GM18505 (cell line): ENCODE results near the gene FKBP1A.

Source experiments
- ATAC-seq: cut with Tn5 transposase; IDR thresholded peaks from one replicate; pipeline ENCODE4 v1.9.1; 2021; ENCODE audit not compliant: unreplicated experiment
- POLR2A ChIP-seq: IDR thresholded peaks from 4 replicates; pipeline ENCODE4 v1.6.1; 2011; ENCODE audit warnings: borderline replicate concordance; ENCODE audit not compliant: insufficient read depth, insufficient read length; ENCODE audit errors: extremely low read depth

The FKBP1A gene

GRCh38 chr20:1323830-1324597 is 68.8 kb downstream of the FKBP1A start:
- no peak for ATAC-seq
- no peak for TF ChIP-seq POLR2A

GRCh38 chr20:1323256-1323655 is 69.6 kb downstream of the FKBP1A start:
- TF ChIP-seq POLR2A, result no peak
- no peak for ATAC-seq

- TF ChIP-seq POLR2A, result no peak
- no peak for ATAC-seq
Measured at GRCh38 chr20:1322511-1323245, 70.2 kb downstream of the FKBP1A start.

- no peak for TF ChIP-seq POLR2A
- no peak for ATAC-seq
Measured at GRCh38 chr20:1321654-1321939, 71.3 kb downstream of the FKBP1A start.

GRCh38 chr20:1320902-1321653 is 71.8 kb downstream of the FKBP1A start:
- no peak for TF ChIP-seq POLR2A
- no peak for ATAC-seq

GRCh38 chr20:1320016-1320415 is 72.8 kb downstream of the FKBP1A start:
- no peak for TF ChIP-seq POLR2A
- ATAC-seq, result no peak

GRCh38 chr20:1319462-1319861 is 73.4 kb downstream of the FKBP1A start:
- no peak for ATAC-seq
- TF ChIP-seq POLR2A, result no peak

- TF ChIP-seq POLR2A, result no peak
- no peak for ATAC-seq
Measured at GRCh38 chr20:1319051-1319450, 73.8 kb downstream of the FKBP1A start.
